NCI-H2107 treated with DMSO at 0.1 percent for 48 hours (cell line): ENCODE measurements around the gene AASS.

Experiments
- DNase-seq: peaks from one replicate; lab custom pipeline; 2025; ENCODE audit not compliant: unreplicated experiment; lab: John Stamatoyannopoulos, UW

AASS gene

DNA sequence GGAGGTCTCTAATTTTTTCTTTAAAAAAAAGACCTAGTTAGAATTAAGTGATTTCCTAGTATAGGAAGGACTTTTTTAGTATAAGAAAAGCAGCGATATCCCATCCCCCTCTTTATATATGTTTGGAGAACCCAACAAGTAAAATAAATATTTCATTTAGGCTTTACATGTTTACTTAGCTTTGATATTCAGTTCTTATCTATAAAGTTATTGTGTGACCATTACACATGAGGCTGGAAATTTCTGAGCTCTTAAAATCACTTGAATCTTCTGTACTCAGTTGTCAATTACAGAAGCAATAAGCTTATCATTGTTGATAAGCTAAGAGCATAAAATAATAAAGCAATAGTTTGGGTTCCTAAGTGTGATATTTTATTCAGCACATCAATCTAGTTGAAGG is 89.7 kb downstream of the AASS start:
- DNase-seq, result no peak

DNA sequence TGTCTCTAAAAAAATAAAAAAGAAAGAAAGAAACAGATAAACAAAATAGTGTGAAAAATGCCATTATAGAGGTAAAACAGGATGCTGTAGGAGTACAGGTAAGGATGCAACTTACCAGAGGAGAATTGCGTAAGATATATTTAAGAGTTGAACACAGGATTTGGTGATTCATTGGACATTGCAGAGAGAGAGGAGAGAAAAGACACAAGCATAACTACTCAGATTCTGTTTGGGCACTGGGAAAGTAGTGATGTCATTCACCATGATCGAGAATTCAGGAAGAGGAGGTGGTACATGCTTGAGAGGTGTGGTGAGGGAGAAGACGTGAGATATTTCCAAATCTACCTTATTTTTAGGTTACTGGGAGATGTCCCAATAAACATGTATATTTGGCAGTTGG is 97.6 kb downstream of the AASS start:
- no peak for DNase-seq

DNA sequence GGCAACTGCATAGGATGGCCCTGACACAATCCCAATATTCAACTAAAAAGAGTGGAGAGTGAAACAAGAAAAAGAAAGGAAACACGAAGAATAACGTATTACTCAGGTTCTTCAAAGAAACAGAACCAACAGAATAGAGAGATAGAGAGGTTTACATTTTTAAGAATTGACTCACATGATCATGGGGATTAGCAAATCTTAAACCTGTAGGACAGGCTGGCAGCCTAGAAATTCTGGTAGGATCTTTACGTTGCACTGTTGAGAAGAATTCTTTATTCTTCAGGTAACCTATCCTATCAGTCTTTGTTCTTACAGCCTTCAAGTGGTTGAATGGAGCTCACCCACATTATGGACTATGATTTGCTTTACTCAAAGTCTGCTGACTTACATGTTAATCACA is 103.9 kb downstream of the AASS start:
- DNase-seq, result no peak

DNA sequence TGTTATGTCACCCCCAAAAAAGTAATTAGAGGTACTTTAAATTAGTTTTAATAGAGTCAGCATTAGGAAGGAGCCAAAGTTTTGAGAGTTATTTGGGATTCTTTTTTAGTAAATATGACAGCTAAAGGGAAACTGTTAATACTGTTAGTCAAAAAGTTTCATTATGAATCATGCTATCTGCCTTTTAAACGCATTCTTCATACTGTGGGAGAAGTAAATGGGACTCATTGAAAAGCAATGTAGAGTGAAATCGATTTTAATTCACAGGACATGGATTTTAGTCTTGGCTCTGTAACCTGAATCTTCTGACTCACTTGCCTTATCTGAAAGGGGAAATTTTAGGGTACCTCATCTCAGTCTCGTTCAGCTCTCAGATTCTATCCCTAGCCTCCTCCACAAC is 105.1 kb downstream of the AASS start:
- no peak for DNase-seq

DNA sequence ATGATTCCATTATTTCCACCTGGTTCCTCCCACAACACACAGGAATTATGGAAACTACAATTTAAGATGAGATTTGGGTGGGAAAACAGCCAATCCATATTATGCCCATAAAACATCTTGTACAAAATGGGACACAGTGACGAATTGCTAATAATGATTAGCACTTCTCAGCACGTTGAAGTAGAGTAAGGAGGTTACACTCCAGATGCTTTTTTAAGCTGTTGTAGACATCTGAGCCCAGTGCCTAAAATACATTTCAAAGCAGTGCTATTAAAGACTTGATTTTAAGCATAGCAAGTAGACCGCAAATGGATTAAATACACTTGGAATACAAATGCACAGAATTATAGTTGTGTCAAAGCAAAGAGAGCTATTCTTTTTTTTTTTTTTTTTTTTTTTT is 105.9 kb downstream of the AASS start:
- DNase-seq, result no peak

DNA sequence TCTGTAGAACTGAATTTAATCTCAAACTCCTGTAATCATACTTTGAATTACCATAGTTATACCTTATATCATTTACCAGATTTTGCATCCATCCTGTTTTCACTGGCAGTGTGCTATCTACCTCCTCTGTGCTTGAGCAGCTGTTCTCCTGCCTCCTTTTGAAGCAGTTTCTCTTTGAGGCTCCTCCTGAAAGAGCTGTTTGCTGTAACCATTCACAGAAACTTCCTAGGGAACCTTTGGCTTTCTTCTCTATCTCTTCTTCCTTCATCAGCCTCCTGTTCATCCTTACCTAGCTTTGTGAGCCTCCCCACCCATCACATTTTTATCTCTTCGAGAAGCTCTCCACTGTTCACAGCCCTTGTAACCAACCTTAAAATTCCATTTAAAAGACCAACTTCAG is 108.2 kb downstream of the AASS start:
- DNase-seq, result no peak

DNA sequence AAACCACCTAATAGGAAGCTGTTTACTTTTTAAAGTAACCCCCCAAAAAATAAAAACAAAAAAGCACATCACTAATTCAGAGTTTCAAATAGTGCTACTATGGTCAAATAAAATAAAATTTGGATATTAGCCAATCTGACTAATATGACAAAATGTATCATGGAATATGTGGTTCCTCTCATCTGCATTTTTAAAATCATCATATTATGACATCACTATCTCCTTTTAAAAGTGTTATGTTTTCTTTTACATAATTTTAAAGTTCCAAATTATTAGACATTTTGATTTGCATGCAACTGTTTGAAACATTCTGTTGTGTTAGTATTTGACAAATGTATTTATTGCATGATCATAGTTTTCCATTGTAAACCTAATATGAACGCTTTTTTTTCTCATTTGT is 110.4 kb downstream of the AASS start:
- no peak for DNase-seq

DNA sequence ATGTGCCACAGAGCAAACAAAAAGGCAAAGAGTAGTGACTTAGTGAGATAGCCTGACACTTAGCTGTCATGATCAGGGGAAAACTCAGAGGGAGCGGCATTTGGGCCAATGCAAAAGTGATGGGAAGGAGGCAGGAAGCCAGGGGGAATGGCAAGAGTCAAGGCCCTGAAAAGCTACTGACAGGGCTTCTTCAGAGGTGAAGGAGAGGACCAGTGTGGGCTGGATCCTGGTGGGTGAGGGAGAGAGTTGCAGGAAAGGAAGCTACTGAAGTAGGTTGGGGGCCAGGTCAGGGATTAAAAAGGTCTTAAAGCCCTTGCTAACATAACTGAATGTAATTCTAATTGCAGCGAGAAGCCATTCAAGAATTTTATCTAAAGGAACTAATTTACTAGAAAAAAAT is 117.0 kb downstream of the AASS start:
- no peak for DNase-seq
